HepG2 (cell line): ENCODE data around the gene CSF1R. TPM values are rescaled to one million over a fixed set of nuclear protein-coding genes. Genes with fewer than 3 reads are reported as not detected.

Experiments
- ATAC-seq: fragments of 200-7000 bp; cut with Tn5 transposase; 3 replicates; pipeline ENCODE4 v1.9.1; 2020; ENCODE audit warnings: mild to moderate bottlenecking, moderate library complexity
- BruUV-seq: library from RNA; stranded (reverse); fragments of 400-500 nt; replicated peaks from 2 replicates; lab custom pipeline; 2021; lab: Mats Ljungman, UMichigan
- CTCF ChIA-PET: fragments of 300-600 bp; formaldehyde crosslinking; extraction: SDS; loops from one replicate; lab custom pipeline; 2021; ENCODE audit warnings: low total read pairs, inconsistent platforms, low intra/inter-chr PET ratio; lab: Yijun Ruan, JAX
- POLR2A ChIA-PET: fragments of 350-600 bp; sonication (Branson Sonifier 250); formaldehyde crosslinking; loops from one replicate; lab custom pipeline; 2020; ENCODE audit warnings: antibody characterized with exemption, inconsistent platforms; lab: Yijun Ruan, JAX
- DNase-seq: peaks from one replicate; pipeline ENCODE4 v3.0.0-alpha.2; 2015; ENCODE audit warnings: low spot score
- FAIRE-seq: peaks from 3 replicates; lab custom pipeline; 2011; peaks lifted over from hg19 to GRCh38; lab: Jason Lieb, UNC
- H2AFZ ChIP-seq: one replicate; pipeline ENCODE4 v1.6.1; 2011; ENCODE audit warnings: low read length, inconsistent platforms
- H3K27ac ChIP-seq: fragments of 300-600 bp; 3 replicates; pipeline ENCODE4 v1.8.0; 2011; ENCODE audit warnings: mixed run types, mild to moderate bottlenecking, mixed read lengths, low read length, inconsistent platforms; ENCODE audit not compliant: insufficient read depth; ENCODE audit errors: extremely low read length
- H3K27me3 ChIP-seq, 2 experiments: fragments of 200-600 bp in 1 of 2; 2 replicates in 1 of 2; 3 replicates in 1 of 2; pipeline versions ENCODE4 v1.6.0 to v1.8.0; 2011; ENCODE audit warnings: low read length in 2 of 2, mild to moderate bottlenecking in 2 of 2, moderate library complexity in 2 of 2, inconsistent platforms in 1 of 2; ENCODE audit not compliant: insufficient read depth in 2 of 2, control insufficient read depth in 1 of 2
- H3K36me3 ChIP-seq, 2 experiments: fragments of 200-600 bp in 1 of 2; replicated peaks in 1 of 2; 2 replicates in 1 of 2; 3 replicates in 1 of 2; pipeline versions ENCODE4 v1.5.1 to v1.8.0; 2011; ENCODE audit warnings: low read length in 2 of 2, inconsistent platforms in 1 of 2; ENCODE audit not compliant: insufficient read depth in 2 of 2, control insufficient read depth in 1 of 2
- H3K4me1 ChIP-seq: 2 replicates; pipeline ENCODE4 v1.5.1; 2012; ENCODE audit warnings: low read length, inconsistent platforms; ENCODE audit not compliant: insufficient read depth
- H3K4me2 ChIP-seq: 2 replicates; pipeline ENCODE4 v1.6.0; 2011; ENCODE audit warnings: low read depth, low read length, inconsistent platforms
- H3K4me3 ChIP-seq, 3 experiments: fragments of 200-600 bp in 1 of 3; sonication (generic), shearing (Covaris generic) in 1 of 3; replicated peaks in 1 of 3; 2 replicates each; pipeline ENCODE4 v1.5.1; 2011 to 2016; ENCODE audit warnings: low read length in 3 of 3, inconsistent platforms in 2 of 3, low read depth in 2 of 3, mild to moderate bottlenecking in 2 of 3, control low read depth in 1 of 3, mixed read lengths in 1 of 3; ENCODE audit not compliant: insufficient read depth in 1 of 3
- H3K79me2 ChIP-seq: one replicate; pipeline ENCODE4 v1.6.1; 2011; ENCODE audit warnings: low read length, inconsistent platforms; ENCODE audit not compliant: insufficient read depth
- H3K9ac ChIP-seq: 2 replicates; pipeline ENCODE4 v1.6.0; 2011; ENCODE audit warnings: mild to moderate bottlenecking, low read depth, low read length, inconsistent platforms; ENCODE audit not compliant: insufficient read depth
- H3K9me3 ChIP-seq: 2 replicates; pipeline ENCODE4 v1.5.1; 2012; ENCODE audit warnings: mild to moderate bottlenecking, low read length
- H4K20me1 ChIP-seq: 2 replicates; pipeline ENCODE4 v1.6.0; 2011; ENCODE audit warnings: inconsistent platforms, mild to moderate bottlenecking, low read length, moderate library complexity; ENCODE audit not compliant: insufficient read depth
- ATM ChIP-seq: fragments of 450-650 bp; IDR thresholded peaks from 2 replicates; pipeline ENCODE4 v1.7.1; 2017; ENCODE audit warnings: mild to moderate bottlenecking, borderline replicate concordance
- ELK4 ChIP-seq: sonication (generic); formaldehyde crosslinking; IDR thresholded peaks from 2 replicates; pipeline ENCODE4 v1.9.0; 2021; ENCODE audit warnings: missing genetic modification reagents, borderline replicate concordance
- MNT ChIP-seq: fragments of 450-650 bp; IDR thresholded peaks from 2 replicates; pipeline ENCODE4 v1.6.1; 2016
- SP2 ChIP-seq: sonication (generic); formaldehyde crosslinking; IDR thresholded peaks from 2 replicates; pipeline ENCODE4 v1.5.1; 2020; ENCODE audit warnings: mild to moderate bottlenecking, missing genetic modification reagents
- TARDBP ChIP-seq: sonication (generic); formaldehyde crosslinking; IDR thresholded peaks from 2 replicates; pipeline ENCODE4 v1.8.0; 2022; ENCODE audit warnings: mild to moderate bottlenecking, missing genetic modification reagents
- TFAP4 ChIP-seq: sonication (generic); IDR thresholded peaks from 2 replicates; pipeline ENCODE4 v1.6.1; 2016; ENCODE audit warnings: low read depth, borderline replicate concordance
- ZBTB39 ChIP-seq: sonication (generic); formaldehyde crosslinking; IDR thresholded peaks from 2 replicates; pipeline ENCODE4 v1.5.0; 2020; ENCODE audit warnings: missing genetic modification reagents
- ZMAT5 ChIP-seq: sonication (generic); formaldehyde crosslinking; IDR thresholded peaks from 2 replicates; pipeline ENCODE4 v1.5.0; 2020; ENCODE audit warnings: mild to moderate bottlenecking, low read depth, missing genetic modification reagents, borderline replicate concordance
- ZNF224 ChIP-seq: sonication (generic); formaldehyde crosslinking; IDR thresholded peaks from 2 replicates; pipeline ENCODE4 v1.5.0; 2020; ENCODE audit warnings: mild to moderate bottlenecking, missing genetic modification reagents
- ZNF567 ChIP-seq: sonication (generic); formaldehyde crosslinking; IDR thresholded peaks from 2 replicates; pipeline ENCODE4 v1.8.1; 2023; ENCODE audit warnings: mild to moderate bottlenecking, missing genetic modification reagents, borderline replicate concordance
- WGBS: methylation state at CpG from one replicate; pipeline ENCODE4 v1.1.6; 2017; ENCODE audit warnings: low lambda C conversion rate; 5-methylcytosine and 5-hydroxymethylcytosine counted together
- in situ Hi-C: cut with HindIII; loops from 2 replicates; pipeline ENCODE4 v1.10.0; 2017; ENCODE audit warnings: low pct_unique_long_range_greater_than_20kb; ENCODE audit not compliant: extremely low pct_ligation_motif_present
- intact Hi-C: fragments of 100-400 bp; cut with micrococcal nuclease; formaldehyde crosslinking; loops from one replicate; pipeline ENCODE4 v1.10.0; 2022; ENCODE audit not compliant: unreplicated experiment
- polyA plus RNA-seq, 8 experiments: library from polyadenylated mRNA; depleted of rRNA in 3 of 8; stranded (reverse) in 7 of 8; unstranded in 1 of 8; fragments of >200 nt; fragmentation: Illumina TruSeq in 4 of 8; extraction: Trizol in 4 of 8; gene quantifications; 2 replicates each; pipeline versions ENCODE4 v1.2.1 to v1.2.3, GENCODE V29; 2011 to 2016; ENCODE audit warnings: low read depth in 4 of 8, missing spikeins in 1 of 8, mixed read lengths in 1 of 8; ENCODE audit not compliant: insufficient read depth in 1 of 8
- total RNA-seq, 5 experiments: library from RNA; depleted of rRNA; stranded (reverse); fragments of >200 nt; fragmentation: Illumina TruSeq; extraction: Trizol; gene quantifications; 2 replicates each; pipeline ENCODE4 v1.2.3, GENCODE V29; 2016; ENCODE audit warnings: low read depth in 1 of 5

CSF1R gene
- total and polyA plus RNA-seq, 2 of the 13 experiments (the other 11 are each of a cell fraction or from before 2014, with no cell fraction given), result 0.01 TPM; not detected in 1

- intact Hi-C loops (loop anchor here (10.0 kb wide), 1 partner anchor 285 kb away; no protein-coding TSS in a partner anchor), in situ Hi-C loops (no loop called here)
- Histone ChIP-seq H3K4me1 (peaks cover 18% of the 10 kb centered on the region), H3K4me2 (no peak overlapping the region), H3K9ac (no peak overlapping the region), H3K4me3 (no peak overlapping the region), H4K20me1 (no peaks in the 10 kb centered on the region), H2AFZ (no peak overlapping the region), H3K9me3 (no peaks in the 10 kb centered on the region), H3K36me3 (no peaks in the 10 kb centered on the region), H3K27ac (no peak overlapping the region), H3K79me2 (no peaks in the 10 kb centered on the region), H3K27me3 (no peaks in the 10 kb centered on the region)
- no TSS peak for BruUV-seq
- ATAC-seq (no peak), FAIRE-seq (no peak), DNase-seq (no peak)
- TF ChIP-seq SP2 (CRISPR knock-in tag), result no peak
- TF ChIP-seq ZNF224 (CRISPR knock-in tag), result no peak
- no peak for TF ChIP-seq ZBTB39 (CRISPR knock-in tag)
- TF ChIP-seq MNT, result no peak
- TF ChIP-seq ELK4 (CRISPR knock-in tag), result no peak
- TF ChIP-seq TFAP4, result no peak
- no peak for TF ChIP-seq ATM
- TF ChIP-seq ZMAT5 (CRISPR knock-in tag), result no peak
- TF ChIP-seq TARDBP, result no peak
- no peak for TF ChIP-seq ZNF567
- WGBS, result 91% methylated on average over 3 of the region's 3 CpGs
- POLR2A ChIA-PET, result no interaction called here
- CTCF ChIA-PET, result no interaction called here
Observed at GRCh38 chr5:150120062-150120441, 33.7 kb upstream of the CSF1R start.
